SJCRH30 (cell line): ENCODE results near the gene PRUNE2. TPM values are rescaled to one million over a fixed set of nuclear protein-coding genes. Genes with fewer than 3 reads are reported as not detected.
"Not testable (repeated sequence)": the region's sequence is repeated elsewhere in the genome, so short reads cannot be mapped to it uniquely, and the experiment has no call there.

Source experiments
- DNase-seq, 2 experiments: peaks; one replicate each; pipeline ENCODE4 v3.0.0-alpha.2; 2015 to 2020
- H3K27ac ChIP-seq: fragments of 250-450 bp; sonication (Bioruptor Pico); 2 replicates; pipeline ENCODE4 v1.5.1; 2020; ENCODE audit warnings: mild to moderate bottlenecking, moderate library complexity
- H3K27me3 ChIP-seq: fragments of 250-450 bp; sonication (Bioruptor Pico); 2 replicates; pipeline ENCODE4 v1.5.1; 2020; ENCODE audit warnings: mild to moderate bottlenecking, moderate library complexity
- H3K36me3 ChIP-seq: fragments of 250-450 bp; sonication (Bioruptor Pico); 2 replicates; pipeline ENCODE4 v1.5.1; 2020; ENCODE audit warnings: mild to moderate bottlenecking, moderate library complexity
- H3K4me1 ChIP-seq: fragments of 250-450 bp; sonication (Bioruptor Pico); 2 replicates; pipeline ENCODE4 v1.5.1; 2020; ENCODE audit warnings: mild to moderate bottlenecking, moderate library complexity
- H3K4me3 ChIP-seq: fragments of 250-450 bp; sonication (Bioruptor Pico); 2 replicates; pipeline ENCODE4 v1.5.1; 2020; ENCODE audit warnings: mild to moderate bottlenecking, moderate library complexity
- H3K9me3 ChIP-seq: fragments of 250-450 bp; sonication (Bioruptor Pico); replicated peaks from 2 replicates; pipeline ENCODE4 v1.5.1; 2020; ENCODE audit warnings: mild to moderate bottlenecking, moderate library complexity
- total RNA-seq: library from RNA; depleted of rRNA; stranded (reverse); fragments of >200 nt; shearing (Covaris generic); gene quantifications from 2 replicates; pipeline ENCODE4 v1.2.3, GENCODE V29; 2014

PRUNE2 gene
- total RNA-seq, 1 experiment from 2014 or later = 25.0 TPM

- Histone ChIP-seq H3K4me1 (no peaks in the 10 kb centered on the region), H3K27me3 (no peaks in the 10 kb centered on the region), H3K36me3 (no peaks in the 10 kb centered on the region; the same call in 1 of the 2 replicates), H3K27ac (no peak overlapping the region), H3K4me3 (no peak overlapping the region), H3K9me3 (no peaks in the 10 kb centered on the region)
- DNase-seq = no peak
These were observed 139.8 kb downstream of the PRUNE2 start for GRCh38 chr9:76766126-76766525.

GRCh38 chr9:76764138-76764537 lies 141.8 kb downstream of the PRUNE2 start, which contains the start of gene PCA3:
TSS of gene PCA3 (plus strand) at chr9:76764438.
- H3K9me3 ChIP-seq = no peaks in the 10 kb centered on the region
- H3K4me3 ChIP-seq = no peak within 1 kb of the TSS
- DNase-seq = no peak
- no peak within 1 kb of the TSS for H3K27ac ChIP-seq
- no peaks in the 10 kb centered on the region for H3K27me3 ChIP-seq
- no peaks in the 10 kb centered on the region for H3K4me1 ChIP-seq
- H3K36me3 ChIP-seq = no peaks in the 10 kb centered on the region

GRCh38 chr9:76761448-76761847 lies 144.5 kb downstream of the PRUNE2 start:
- H3K4me1 ChIP-seq = no peaks in the 10 kb centered on the region
- DNase-seq = no peak

GRCh38 chr9:76759732-76760131 lies 146.2 kb downstream of the PRUNE2 start:
- DNase-seq = no peak
- H3K36me3 ChIP-seq = no peaks in the 10 kb centered on the region
- H3K4me1 ChIP-seq = no peaks in the 10 kb centered on the region
- no peaks in the 10 kb centered on the region for H3K9me3 ChIP-seq
- H3K27me3 ChIP-seq = no peaks in the 10 kb centered on the region
- no peak overlapping the region for H3K4me3 ChIP-seq
- H3K27ac ChIP-seq = no peak overlapping the region

More at GRCh38 chr9:76761448-76761847, 144.5 kb downstream of the PRUNE2 start:
- H3K27me3 ChIP-seq = no peaks in the 10 kb centered on the region
- no peak overlapping the region for H3K4me3 ChIP-seq
- no peak overlapping the region for H3K27ac ChIP-seq
- no peaks in the 10 kb centered on the region for H3K9me3 ChIP-seq
- no peaks in the 10 kb centered on the region for H3K36me3 ChIP-seq

- H3K9me3 ChIP-seq = no peaks in the 10 kb centered on the region
- no peak for DNase-seq
- H3K4me3 ChIP-seq = no peak overlapping the region
- no peaks in the 10 kb centered on the region for H3K4me1 ChIP-seq
- H3K27me3 ChIP-seq = no peaks in the 10 kb centered on the region
- H3K27ac ChIP-seq = no peak overlapping the region
- H3K36me3 ChIP-seq = no peaks in the 10 kb centered on the region
These were observed 147.4 kb downstream of the PRUNE2 start for GRCh38 chr9:76758476-76758875.

- DNase-seq = no peak
- no peaks in the 10 kb centered on the region for H3K4me1 ChIP-seq
- H3K4me3 ChIP-seq = no peak overlapping the region
- H3K36me3 ChIP-seq = no peaks in the 10 kb centered on the region
- H3K9me3 ChIP-seq = no peaks in the 10 kb centered on the region
- no peaks in the 10 kb centered on the region for H3K27me3 ChIP-seq
- H3K27ac ChIP-seq = no peak overlapping the region
These were observed 148.8 kb downstream of the PRUNE2 start for GRCh38 chr9:76756941-76757673.

GRCh38 chr9:76756268-76756640 lies 149.7 kb downstream of the PRUNE2 start:
- Histone ChIP-seq H3K27me3 (no peaks in the 10 kb centered on the region), H3K9me3 (no peaks in the 10 kb centered on the region), H3K4me3 (no peak overlapping the region), H3K4me1 (peaks cover 2% of the 10 kb centered on the region), H3K27ac (no peak overlapping the region), H3K36me3 (no peaks in the 10 kb centered on the region)
- DNase-seq = peak; percentile 41 to 59

GRCh38 chr9:76751001-76751400 lies 154.9 kb downstream of the PRUNE2 start:
- Histone ChIP-seq H3K36me3 (no peaks in the 10 kb centered on the region), H3K27ac (peak overlapping the region; percentile 29), H3K27me3 (no peaks in the 10 kb centered on the region), H3K9me3 (no peaks in the 10 kb centered on the region; the same call in 1 of the 2 replicates), H3K4me1 (peaks cover 10% of the 10 kb centered on the region), H3K4me3 (no peak overlapping the region)
- peak; percentile 50 to 72 for DNase-seq

- DNase-seq = no peak
- no peaks in the 10 kb centered on the region for H3K4me1 ChIP-seq
- H3K4me3 ChIP-seq = no peak overlapping the region
These were observed 161.6 kb downstream of the PRUNE2 start for GRCh38 chr9:76744336-76744735.

GRCh38 chr9:76743931-76744330 lies 162.0 kb downstream of the PRUNE2 start:
- no peak overlapping the region for H3K4me3 ChIP-seq
- no peak for DNase-seq
- H3K36me3 ChIP-seq = no peaks in the 10 kb centered on the region
- H3K27me3 ChIP-seq = no peaks in the 10 kb centered on the region
- H3K27ac ChIP-seq = no peak overlapping the region
- no peaks in the 10 kb centered on the region for H3K9me3 ChIP-seq
- H3K4me1 ChIP-seq = no peaks in the 10 kb centered on the region

More at GRCh38 chr9:76744336-76744735, 161.6 kb downstream of the PRUNE2 start:
- Histone ChIP-seq H3K9me3 (no peaks in the 10 kb centered on the region; the same call in 1 of the 2 replicates), H3K27me3 (no peaks in the 10 kb centered on the region), H3K36me3 (no peaks in the 10 kb centered on the region), H3K27ac (no peak overlapping the region)

- not testable (repeated sequence) for H3K4me1 ChIP-seq, H3K36me3 ChIP-seq, H3K9me3 ChIP-seq, H3K27me3 ChIP-seq, H3K4me3 ChIP-seq, DNase-seq, H3K27ac ChIP-seq
These were observed 163.0 kb downstream of the PRUNE2 start for GRCh38 chr9:76742890-76743289.

GRCh38 chr9:76741524-76741923 lies 164.4 kb downstream of the PRUNE2 start:
- H3K9me3 ChIP-seq = no peaks in the 10 kb centered on the region
- no peak overlapping the region for H3K4me3 ChIP-seq
- no peak for DNase-seq
- no peaks in the 10 kb centered on the region for H3K4me1 ChIP-seq
- H3K27me3 ChIP-seq = no peaks in the 10 kb centered on the region
- H3K36me3 ChIP-seq = no peaks in the 10 kb centered on the region
- no peak overlapping the region for H3K27ac ChIP-seq

GRCh38 chr9:76738402-76738801 lies 167.5 kb downstream of the PRUNE2 start:
- H3K4me3 ChIP-seq = no peak overlapping the region
- H3K27me3 ChIP-seq = no peaks in the 10 kb centered on the region
- no peaks in the 10 kb centered on the region for H3K4me1 ChIP-seq
- H3K27ac ChIP-seq = no peak overlapping the region
- DNase-seq = no peak
- H3K36me3 ChIP-seq = no peaks in the 10 kb centered on the region
- H3K9me3 ChIP-seq = no peaks in the 10 kb centered on the region

GRCh38 chr9:76737154-76737902 lies 168.6 kb downstream of the PRUNE2 start:
- no peak for DNase-seq
- no peak overlapping the region for H3K4me3 ChIP-seq

GRCh38 chr9:76734716-76735115 lies 171.2 kb downstream of the PRUNE2 start:
- DNase-seq = no peak
- H3K4me1 ChIP-seq = no peaks in the 10 kb centered on the region
- no peaks in the 10 kb centered on the region for H3K27me3 ChIP-seq
- no peaks in the 10 kb centered on the region for H3K36me3 ChIP-seq
- no peak overlapping the region for H3K4me3 ChIP-seq
- no peaks in the 10 kb centered on the region for H3K9me3 ChIP-seq
- no peak overlapping the region for H3K27ac ChIP-seq

More at GRCh38 chr9:76737154-76737902, 168.6 kb downstream of the PRUNE2 start:
- Histone ChIP-seq H3K36me3 (no peaks in the 10 kb centered on the region), H3K9me3 (no peaks in the 10 kb centered on the region), H3K4me1 (no peaks in the 10 kb centered on the region), H3K27ac (no peak overlapping the region), H3K27me3 (no peaks in the 10 kb centered on the region)
